HFF-Myc (cell line): Measurements from ENCODE around the gene CACNA2D3.

Experiments
- DNase-seq: peaks from one replicate; pipeline ENCODE4 v3.0.0-alpha.2; 2011; ENCODE audit warnings: low read depth; ENCODE audit errors: extremely low read depth
- H3K4me3 ChIP-seq: replicated peaks from 2 replicates; pipeline ENCODE4 v1.5.1; 2011; ENCODE audit warnings: low read depth, mild to moderate bottlenecking, control low read depth, low read length
- CTCF ChIP-seq: IDR thresholded peaks from 2 replicates; pipeline ENCODE4 v1.5.1; 2012; ENCODE audit warnings: mild to moderate bottlenecking, low read depth, low read length, control low read depth; ENCODE audit errors: missing control alignments

Gene CACNA2D3

GRCh38 chr3:54578417-54578816, 456.1 kb downstream of the CACNA2D3 start:
- TF ChIP-seq CTCF, result no peak
- no peak overlapping the region for H3K4me3 ChIP-seq
- DNase-seq, result no peak

GRCh38 chr3:54580453-54580852, 458.1 kb downstream of the CACNA2D3 start:
- TF ChIP-seq CTCF, result no peak
- no peak for DNase-seq
- H3K4me3 ChIP-seq, result no peak overlapping the region

- H3K4me3 ChIP-seq, result no peak overlapping the region
- no peak for TF ChIP-seq CTCF
- no peak for DNase-seq
Measured at GRCh38 chr3:54582424-54582823, 460.1 kb downstream of the CACNA2D3 start.

GRCh38 chr3:54591157-54591556, 468.8 kb downstream of the CACNA2D3 start:
- DNase-seq, result no peak
- H3K4me3 ChIP-seq, result no peak overlapping the region
- TF ChIP-seq CTCF, result no peak

GRCh38 chr3:54593653-54594052, 471.3 kb downstream of the CACNA2D3 start:
- no peak for TF ChIP-seq CTCF
- no peak overlapping the region for H3K4me3 ChIP-seq
- no peak for DNase-seq

GRCh38 chr3:54596087-54596486, 473.7 kb downstream of the CACNA2D3 start:
- DNase-seq, result no peak
- H3K4me3 ChIP-seq, result no peak overlapping the region
- no peak for TF ChIP-seq CTCF

GRCh38 chr3:54599716-54600115, 477.4 kb downstream of the CACNA2D3 start:
- no peak for TF ChIP-seq CTCF
- H3K4me3 ChIP-seq, result no peak overlapping the region
- DNase-seq, result no peak
